ENCODE data around the gene AFAP1L2. TPM values are rescaled to one million over a fixed set of nuclear protein-coding genes. Genes with fewer than 3 reads are reported as not detected.

Gene AFAP1L2
- total and polyA plus RNA-seq, 2 donors (not counting 1 experiment from before 2014, with no cell fraction given), result 4.7 to 4.9 TPM

DNA sequence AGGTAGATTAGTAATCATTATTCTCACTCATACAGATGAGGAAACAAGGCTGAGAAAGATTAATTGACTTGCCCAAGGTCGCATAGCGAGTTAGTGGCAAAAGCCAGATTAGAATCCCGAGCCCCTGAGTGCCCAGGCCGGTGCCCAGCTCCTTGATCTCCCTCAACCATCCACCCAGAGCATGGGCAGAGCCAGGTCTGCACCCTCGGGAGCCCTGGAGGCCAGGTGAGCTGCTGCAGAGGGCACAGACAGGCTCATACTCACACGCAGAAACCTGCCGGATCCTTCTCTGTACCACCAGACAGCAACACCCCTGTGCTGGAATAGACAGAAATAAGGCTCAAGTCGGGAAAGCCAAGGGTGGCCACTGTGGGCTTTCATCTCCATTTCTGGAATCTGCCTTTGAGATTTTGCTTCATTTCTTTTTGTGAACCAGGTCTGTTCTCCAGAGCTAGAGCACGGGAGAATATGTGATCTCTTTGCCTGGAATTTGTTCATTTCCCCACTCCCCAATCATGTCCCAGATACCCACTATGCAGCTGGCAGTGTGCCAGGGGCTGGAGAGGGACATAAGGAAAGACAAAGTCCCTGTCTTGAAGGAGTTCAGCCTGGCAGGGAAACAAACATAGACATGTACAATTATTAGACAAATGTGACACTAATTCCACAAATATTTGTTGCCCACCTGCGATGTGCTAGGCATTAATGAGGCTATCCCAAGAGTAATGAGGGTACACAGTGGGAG is 5.5 kb downstream of the AFAP1L2 start:
- POLR2A ChIA-PET, result no interaction called here
- Mint-ChIP-seq H3K4me3 (no peak overlapping the region), H3K27ac (no peak overlapping the region), H3K9me3 (ENCODE audit: insufficient read depth) (no peaks in the 10 kb centered on the region), H3K27me3 (peaks cover 75% of the 10 kb centered on the region), H3K4me1 (peaks cover 10% of the 10 kb centered on the region)
- peaks cover 10 to 11% of the 10 kb centered on the region in 2 donors for H3K4me1 ChIP-seq (ENCODE audit: control insufficient read depth in 2 of 2, insufficient read depth in 2 of 2, low read length in 2 of 2)
- intact Hi-C loops (cut with micrococcal nuclease), result no loop called here
- CTCF ChIA-PET, result no interaction called here
- no peaks in the 10 kb centered on the region for H3K36me3 ChIP-seq (replicated peaks in 1 of 2; ENCODE audit: control extremely low read depth in 1 of 2, control insufficient read depth in 1 of 2, extremely low read depth in 1 of 2, insufficient read depth in 2 of 2, low read length in 1 of 2)
- TF ChIP-seq, protein P1, sequence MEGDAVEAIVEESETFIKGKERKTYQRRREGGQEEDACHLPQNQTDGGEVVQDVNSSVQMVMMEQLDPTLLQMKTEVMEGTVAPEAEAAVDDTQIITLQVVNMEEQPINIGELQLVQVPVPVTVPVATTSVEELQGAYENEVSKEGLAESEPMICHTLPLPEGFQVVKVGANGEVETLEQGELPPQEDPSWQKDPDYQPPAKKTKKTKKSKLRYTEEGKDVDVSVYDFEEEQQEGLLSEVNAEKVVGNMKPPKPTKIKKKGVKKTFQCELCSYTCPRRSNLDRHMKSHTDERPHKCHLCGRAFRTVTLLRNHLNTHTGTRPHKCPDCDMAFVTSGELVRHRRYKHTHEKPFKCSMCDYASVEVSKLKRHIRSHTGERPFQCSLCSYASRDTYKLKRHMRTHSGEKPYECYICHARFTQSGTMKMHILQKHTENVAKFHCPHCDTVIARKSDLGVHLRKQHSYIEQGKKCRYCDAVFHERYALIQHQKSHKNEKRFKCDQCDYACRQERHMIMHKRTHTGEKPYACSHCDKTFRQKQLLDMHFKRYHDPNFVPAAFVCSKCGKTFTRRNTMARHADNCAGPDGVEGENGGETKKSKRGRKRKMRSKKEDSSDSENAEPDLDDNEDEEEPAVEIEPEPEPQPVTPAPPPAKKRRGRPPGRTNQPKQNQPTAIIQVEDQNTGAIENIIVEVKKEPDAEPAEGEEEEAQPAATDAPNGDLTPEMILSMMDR (IDR thresholded peaks at IDR 0.05), result no peak
- no peak for TF ChIP-seq EZH2 (IDR thresholded peaks at IDR 0.05; ENCODE audit: borderline replicate concordance, insufficient read depth, low read depth, low read length, poor library complexity, severe bottlenecking)
- peaks cover 0 to 8% (median 0%) of the 10 kb centered on the region in 3 donors for H3K9me3 ChIP-seq (ENCODE audit: control extremely low read depth in 1 of 3, control insufficient read depth in 2 of 3, insufficient read depth in 1 of 3, low read length in 2 of 3)
- H3K79me2 ChIP-seq (ENCODE audit: control insufficient read depth, insufficient read depth, low read length), result no peaks in the 10 kb centered on the region
- DNase-seq (no peak), ATAC-seq (ENCODE audit: low read depth) (no peak)
- H2AFZ ChIP-seq (ENCODE audit: insufficient read depth, low read depth, low read length, poor library complexity, severe bottlenecking), result no peak overlapping the region
- H3K9ac ChIP-seq (ENCODE audit: low read length), result no peak overlapping the region
- H3K4me2 ChIP-seq (replicated peaks; ENCODE audit: low read depth, low read length, poor library complexity, severe bottlenecking), result no peak overlapping the region
- 81% methylated on average over 8 of the region's 10 CpGs for WGBS (ENCODE audit: insufficient coverage)
- no peak overlapping the region for H3K27ac ChIP-seq (ENCODE audit: low read length in 2 of 2)
- H3K4me3 ChIP-seq (ENCODE audit: control extremely low read depth in 1 of 5, extremely low read depth in 1 of 5, insufficient read depth in 1 of 5, low read depth in 2 of 5, low read length in 4 of 5), result no peak overlapping the region
- H4K20me1 ChIP-seq (ENCODE audit: control insufficient read depth, insufficient read depth, low read length, poor library complexity, severe bottlenecking), result no peaks in the 10 kb centered on the region
- peaks cover 0 to 36% (median 19%) of the 10 kb centered on the region in 4 experiments for H3K27me3 ChIP-seq (replicated peaks in 1 of 4; ENCODE audit: control extremely low read depth in 1 of 4, control insufficient read depth in 3 of 4, insufficient read depth in 4 of 4, low read length in 3 of 4)

DNA sequence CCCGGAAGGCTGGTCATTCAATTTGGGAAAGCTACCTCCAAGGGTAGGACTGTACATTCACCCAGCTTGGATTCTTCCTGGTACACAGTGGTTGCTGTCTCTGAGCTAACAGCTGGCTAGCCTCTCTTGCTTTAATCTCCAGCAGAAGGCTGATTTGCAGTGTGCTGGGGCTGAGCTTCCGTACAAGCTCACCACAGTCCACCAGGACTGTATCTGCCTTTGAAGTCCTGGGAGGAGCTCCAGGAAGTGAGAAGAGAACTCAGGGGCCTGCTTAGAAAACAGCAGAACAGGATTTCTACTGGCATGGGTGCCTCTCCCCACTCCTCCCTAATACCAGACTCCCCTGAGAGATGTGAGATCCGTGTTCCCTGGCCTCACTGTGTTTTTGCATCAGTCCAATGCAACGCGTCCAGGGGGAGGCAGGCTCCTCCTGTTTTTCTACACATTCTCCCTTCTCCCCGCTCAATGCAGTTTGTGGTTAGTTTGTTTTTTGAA is 6.6 kb downstream of the AFAP1L2 start:
- H3K4me3 ChIP-seq (ENCODE audit: control extremely low read depth in 1 of 5, extremely low read depth in 1 of 5, insufficient read depth in 1 of 5, low read depth in 2 of 5, low read length in 4 of 5), result no peak overlapping the region
- H3K9me3 Mint-ChIP-seq (ENCODE audit: insufficient read depth), result no peaks in the 10 kb centered on the region
- WGBS (ENCODE audit: insufficient coverage), result 74% methylated on average over 3 of the region's 6 CpGs
- peaks cover 74% of the 10 kb centered on the region for H3K27me3 Mint-ChIP-seq
- ChIA-PET POLR2A (no interaction called here), CTCF (no interaction called here)
- H3K36me3 ChIP-seq (replicated peaks in 1 of 2; ENCODE audit: control extremely low read depth in 1 of 2, control insufficient read depth in 1 of 2, extremely low read depth in 1 of 2, insufficient read depth in 2 of 2, low read length in 1 of 2), result no peaks in the 10 kb centered on the region
- peaks cover 0 to under 1% of the 10 kb centered on the region in 2 donors for H3K4me1 ChIP-seq (ENCODE audit: control insufficient read depth in 2 of 2, insufficient read depth in 2 of 2, low read length in 2 of 2)
- H3K4me1 Mint-ChIP-seq, result peaks cover 2% of the 10 kb centered on the region
- ATAC-seq (ENCODE audit: low read depth) (no peak), DNase-seq (no peak)
- no peak overlapping the region for H2AFZ ChIP-seq (ENCODE audit: insufficient read depth, low read depth, low read length, poor library complexity, severe bottlenecking)
- peaks cover 0 to 2% (median 0%) of the 10 kb centered on the region in 3 donors for H3K9me3 ChIP-seq (ENCODE audit: control extremely low read depth in 1 of 3, control insufficient read depth in 2 of 3, insufficient read depth in 1 of 3, low read length in 2 of 3)
- no peak overlapping the region for H3K9ac ChIP-seq (ENCODE audit: low read length)
- no peak overlapping the region for H3K27ac Mint-ChIP-seq
- no peak overlapping the region for H3K27ac ChIP-seq (ENCODE audit: low read length in 2 of 2)
- no peaks in the 10 kb centered on the region for H4K20me1 ChIP-seq (ENCODE audit: control insufficient read depth, insufficient read depth, low read length, poor library complexity, severe bottlenecking)
- no peaks in the 10 kb centered on the region for H3K79me2 ChIP-seq (ENCODE audit: control insufficient read depth, insufficient read depth, low read length)
- H3K4me3 Mint-ChIP-seq, result no peak overlapping the region
- TF ChIP-seq EZH2 (IDR thresholded peaks at IDR 0.05; ENCODE audit: borderline replicate concordance, insufficient read depth, low read depth, low read length, poor library complexity, severe bottlenecking), result no peak
- TF ChIP-seq, protein P1 (IDR thresholded peaks at IDR 0.05), result no peak
- intact Hi-C loops (cut with micrococcal nuclease), result no loop called here
- no peak overlapping the region for H3K4me2 ChIP-seq (replicated peaks; ENCODE audit: low read depth, low read length, poor library complexity, severe bottlenecking)
- H3K27me3 ChIP-seq (replicated peaks in 1 of 4; ENCODE audit: control extremely low read depth in 1 of 4, control insufficient read depth in 3 of 4, insufficient read depth in 4 of 4, low read length in 3 of 4), result peaks cover 0 to 25% (median 14%) of the 10 kb centered on the region in 4 experiments
